NT2/D1 (cell line): ENCODE results near the gene PJA2.

Source experiments
- SUZ12 ChIP-seq: IDR thresholded peaks from 2 replicates; pipeline ENCODE4 v1.6.1; 2011; ENCODE audit not compliant: insufficient read length, insufficient read depth; ENCODE audit errors: extremely low read depth
- YY1 ChIP-seq: IDR thresholded peaks from 2 replicates; pipeline ENCODE4 v1.6.1; 2011; ENCODE audit not compliant: insufficient read length, insufficient read depth
- ZNF274 ChIP-seq: IDR thresholded peaks from 2 replicates; pipeline ENCODE4 v1.6.1; 2011; ENCODE audit warnings: mild to moderate bottlenecking, low read depth, low read length

- TF ChIP-seq YY1 = no peak
- TF ChIP-seq ZNF274 = no peak
- no peak for TF ChIP-seq SUZ12
Measured at GRCh38 chr5:109357807-109358206, 52.0 kb downstream of the PJA2 start.
